Astrocyte of the spinal cord (primary cell): ENCODE data around the gene CNTFR.

Experiments used
- DNase-seq: peaks from one replicate; pipeline ENCODE4 v3.0.0; 2011; ENCODE audit warnings: low read depth, low spot score
- H3K4me3 ChIP-seq: 2 replicates; pipeline ENCODE4 v1.5.1; 2011; ENCODE audit warnings: low read depth, mild to moderate bottlenecking, low read length, moderate library complexity
- CTCF ChIP-seq: IDR thresholded peaks from 2 replicates; pipeline ENCODE4 v1.5.1; 2012; ENCODE audit warnings: low read depth, mild to moderate bottlenecking, low read length, inconsistent platforms
- in situ Hi-C: cut with HindIII; loops from 2 replicates; pipeline ENCODE4 v1.10.0; 2017; ENCODE audit warnings: low sequenced_read_pairs

CNTFR gene

GRCh38 chr9:34551751-34552605 lies 37.5 kb downstream of the CNTFR start:
- TF ChIP-seq CTCF: no peak
- in situ Hi-C loops: no loop called here
- no peak overlapping the region for H3K4me3 ChIP-seq
- DNase-seq: no peak

DNA sequence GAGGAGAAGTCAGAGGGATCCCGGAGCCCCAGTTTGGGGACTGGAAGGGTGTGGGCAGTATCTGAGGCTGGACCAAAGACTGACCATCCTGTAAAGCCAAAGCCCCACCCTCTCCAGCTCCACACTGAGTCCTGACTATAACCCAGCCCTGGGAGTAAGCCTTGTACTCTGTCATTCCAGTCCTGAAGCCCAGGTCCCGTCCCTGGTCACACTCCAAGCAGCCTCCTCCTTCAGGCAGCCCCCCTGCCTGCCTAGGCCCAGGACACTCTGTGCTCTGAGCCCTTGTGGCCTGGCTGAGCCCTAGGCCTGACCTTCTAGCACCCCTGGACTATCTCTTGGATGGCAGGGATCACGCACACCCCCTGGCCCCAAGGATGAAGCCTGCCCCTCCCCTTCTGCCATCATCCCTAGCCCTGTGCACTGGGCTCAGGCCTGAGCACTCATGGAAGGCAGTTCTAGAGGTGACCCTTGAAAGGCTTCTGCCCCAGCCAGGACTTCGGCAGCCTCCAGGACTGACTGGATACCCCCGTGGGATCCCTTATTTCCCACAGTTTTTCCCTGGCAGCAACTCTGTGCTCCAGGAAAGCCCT lies 38.7 kb downstream of the CNTFR start:
- DNase-seq: no peak
- no peak overlapping the region for H3K4me3 ChIP-seq
- in situ Hi-C loops: no loop called here
- TF ChIP-seq CTCF: no peak

- no peak for TF ChIP-seq CTCF
- no peak for DNase-seq
- H3K4me3 ChIP-seq: no peak overlapping the region
- in situ Hi-C loops: no loop called here
Measured at GRCh38 chr9:34550016-34550680, 39.4 kb downstream of the CNTFR start.

DNA sequence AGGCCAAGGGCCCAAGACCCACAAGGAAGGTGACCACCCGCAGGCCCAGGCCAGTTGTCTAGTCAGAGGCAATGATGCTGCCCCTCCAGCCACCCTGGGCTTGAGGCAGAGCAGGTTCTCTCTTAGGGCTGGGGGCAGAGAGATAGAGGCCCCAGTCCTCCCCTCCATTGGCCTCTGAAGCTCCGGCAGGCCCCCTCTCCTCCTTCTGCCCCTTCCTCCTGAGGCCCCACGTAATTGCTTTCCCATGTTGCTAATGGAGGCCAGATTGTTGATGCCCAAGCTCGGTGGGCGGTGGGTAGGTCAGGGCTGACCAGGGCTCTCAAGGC lies 40.2 kb downstream of the CNTFR start:
- H3K4me3 ChIP-seq: no peak overlapping the region
- no peak for TF ChIP-seq CTCF
- in situ Hi-C loops: no loop called here
- DNase-seq: no peak

- peak; percentile 94 for TF ChIP-seq CTCF
- H3K4me3 ChIP-seq: no peak overlapping the region
- DNase-seq: peak; percentile 32
- in situ Hi-C loops: no loop called here
Measured at GRCh38 chr9:34547960-34548611, 41.4 kb downstream of the CNTFR start.

GRCh38 chr9:34546834-34547827 lies 42.4 kb downstream of the CNTFR start:
- TF ChIP-seq CTCF: peak; percentile 83
- peak; percentile 67 for DNase-seq
- in situ Hi-C loops: no loop called here
- no peak overlapping the region for H3K4me3 ChIP-seq
